AG04449 (cell line): ENCODE measurements around the gene MUC12.
A peak's percentile ranks its signal among the peaks of the same experiment; 100 is the strongest.

ENCODE experiments used
- CTCF ChIA-PET: fragments of 350-600 bp; formaldehyde crosslinking; extraction: SDS; loops from one replicate; lab custom pipeline; 2021; ENCODE audit warnings: antibody characterized with exemption; lab: Yijun Ruan, JAX
- POLR2A ChIA-PET: fragments of 400-600, 350-600 bp; formaldehyde crosslinking; extraction: SDS; loops from one replicate; lab custom pipeline; 2020; ENCODE audit warnings: antibody characterized with exemption, inconsistent platforms; lab: Yijun Ruan, JAX
- DNase-seq: peaks from one replicate; pipeline ENCODE4 v3.0.0-alpha.2; 2010; ENCODE audit warnings: low read depth, low spot score
- H3K4me3 ChIP-seq: 2 replicates; pipeline ENCODE4 v1.5.1; 2011; ENCODE audit warnings: low read depth, mild to moderate bottlenecking, control low read depth, low read length
- CTCF ChIP-seq: IDR thresholded peaks from one replicate; pipeline ENCODE4 v1.5.1; 2011; ENCODE audit warnings: mild to moderate bottlenecking, moderate library complexity, low read length, control low read depth, inconsistent platforms; ENCODE audit not compliant: insufficient read depth; ENCODE audit errors: missing control alignments

MUC12 gene

GRCh38 chr7:100965723-100966541, 3.4 kb upstream of the MUC12 start:
- DNase-seq: no peak

GRCh38 chr7:100966542-100967291, 2.6 kb upstream of the MUC12 start:
- H3K4me3 ChIP-seq: no peak overlapping the region
- TF ChIP-seq CTCF: no peak
- POLR2A ChIA-PET: no interaction called here
- no peak for DNase-seq
- CTCF ChIA-PET: no interaction called here

More at GRCh38 chr7:100965723-100966541, 3.4 kb upstream of the MUC12 start:
- CTCF ChIA-PET: interaction anchor here (0.7 to 2.3 kb wide), 4 partner anchors 10 to 112 kb away, joined by 3 to 8 read pairs (median 4); partner anchors contain the start of gene MUC17
- H3K4me3 ChIP-seq: no peak overlapping the region
- POLR2A ChIA-PET: no interaction called here
- TF ChIP-seq CTCF: peak; percentile 88

GRCh38 chr7:100967292-100967863, 2.0 kb upstream of the MUC12 start:
- DNase-seq: no peak
- no peak for TF ChIP-seq CTCF
- ChIA-PET POLR2A (no interaction called here), CTCF (interaction anchor here (0.8 to 1.2 kb wide), 2 partner anchors 11 to 91 kb away, joined by 3 read pairs; no protein-coding TSS in a partner anchor)
- H3K4me3 ChIP-seq: no peak overlapping the region

- no peak for DNase-seq
- TF ChIP-seq CTCF: no peak
- H3K4me3 ChIP-seq: no peak overlapping the region
- CTCF ChIA-PET: interaction anchor here (0.8 to 1.3 kb wide), 3 partner anchors 11 to 109 kb away, joined by 3 read pairs; no protein-coding TSS in a partner anchor
- POLR2A ChIA-PET: no interaction called here
These were observed 1.3 kb upstream of the MUC12 start for GRCh38 chr7:100968031-100968430.

GRCh38 chr7:100968650-100969049, 715 bp upstream of the MUC12 start:
- H3K4me3 ChIP-seq: no peak overlapping the region
- POLR2A ChIA-PET: no interaction called here
- no peak for DNase-seq
- CTCF ChIA-PET: interaction anchor here (0.8 to 1.3 kb wide), 2 partner anchors 10 to 109 kb away, joined by 3 read pairs; no protein-coding TSS in a partner anchor
- TF ChIP-seq CTCF: no peak
